BE2C (cell line): ENCODE measurements around the gene SMIM15.

Source experiments
- DNase-seq: peaks from one replicate; pipeline ENCODE4 v3.0.0-alpha.2; 2020
- H3K27me3 ChIP-seq: fragments of 250-450 bp; sonication (Bioruptor Pico); 2 replicates; pipeline ENCODE4 v1.5.1; 2020; ENCODE audit warnings: mild to moderate bottlenecking
- H3K36me3 ChIP-seq: fragments of 250-450 bp; sonication (Bioruptor Pico); 2 replicates; pipeline ENCODE4 v1.5.1; 2020; ENCODE audit warnings: mild to moderate bottlenecking
- H3K4me1 ChIP-seq: fragments of 250-450 bp; sonication (Bioruptor Pico); 2 replicates; pipeline ENCODE4 v1.5.1; 2020
- H3K4me3 ChIP-seq: 2 replicates; pipeline ENCODE4 v1.5.1; 2011; ENCODE audit warnings: low read depth, low read length
- H3K9me3 ChIP-seq: fragments of 250-450 bp; sonication (Bioruptor Pico); 2 replicates; pipeline ENCODE4 v1.5.1; 2020
- CTCF ChIP-seq: IDR thresholded peaks from 2 replicates; pipeline ENCODE4 v1.5.1; 2012; ENCODE audit warnings: mild to moderate bottlenecking, low read depth, low read length

The SMIM15 gene

GRCh38 chr5:61115968-61116367 is 46.3 kb downstream of the SMIM15 start:
- H3K36me3 ChIP-seq, result no peaks in the 10 kb centered on the region
- no peak for DNase-seq
- H3K4me3 ChIP-seq, result no peak overlapping the region
- H3K27me3 ChIP-seq, result no peaks in the 10 kb centered on the region
- H3K4me1 ChIP-seq, result no peaks in the 10 kb centered on the region
- no peak for TF ChIP-seq CTCF
- H3K9me3 ChIP-seq, result no peaks in the 10 kb centered on the region

GRCh38 chr5:61114441-61114840 is 47.8 kb downstream of the SMIM15 start:
- Histone ChIP-seq H3K27me3 (no peaks in the 10 kb centered on the region), H3K36me3 (no peaks in the 10 kb centered on the region), H3K4me3 (no peak overlapping the region), H3K4me1 (no peaks in the 10 kb centered on the region), H3K9me3 (no peaks in the 10 kb centered on the region)
- no peak for TF ChIP-seq CTCF
- DNase-seq, result no peak
